ENCODE measurements around the gene TRAPPC14. TPM values are rescaled to one million over a fixed set of nuclear protein-coding genes. Genes with fewer than 3 reads are reported as not detected.
"Not testable (repeated sequence)": the region's sequence is repeated elsewhere in the genome, so short reads cannot be mapped to it uniquely, and the experiment has no call there.

The TRAPPC14 gene
- total and polyA plus RNA-seq, 10 of the 15 experiments (the other 5 are each of a cell fraction or from before 2014, with no cell fraction given), result 0.21 to 24.7 (median 7.5) TPM

GRCh38 chr7:100130608-100131453, 27.7 kb downstream of the TRAPPC14 start (continued):
- peak; percentile 68 to 81 (median 77) for TF ChIP-seq CTCF (IDR thresholded peaks at IDR 0.05 in 2 of 3, conservative IDR thresholded peaks at IDR 0.05 in 1 of 3; ENCODE audit: control insufficient read depth in 2 of 3, extremely low read depth in 1 of 3, insufficient read depth in 1 of 3, low read depth in 3 of 3, low read length in 3 of 3)
- TF ChIP-seq NBN (IDR thresholded peaks at IDR 0.05), result peak; percentile 75; the same call in 1 of the 2 replicates
- TF ChIP-seq ATF7 (IDR thresholded peaks at IDR 0.05; ENCODE audit: low read depth), result no peak
- TF ChIP-seq RAD21 (IDR thresholded peaks at IDR 0.05; ENCODE audit: insufficient read depth, low read depth, low read length), result peak; percentile 57
- TF ChIP-seq GATAD2B (conservative IDR thresholded peaks at IDR 0.05; ENCODE audit: low read depth), result 0 out of 2 replicates have a peak, but pooled peaks have one; percentile 18

- not testable (repeated sequence) for ATAC-seq; H3K27me3 ChIP-seq (replicated peaks in 1 of 2; ENCODE audit: control insufficient read depth in 2 of 2, insufficient read depth in 2 of 2, low read length in 1 of 2); H3K4me3 ChIP-seq; BruUV-seq (replicated peaks); H3K9ac ChIP-seq (ENCODE audit: control insufficient read depth, insufficient read depth, low read length); DNase-seq (ENCODE audit: low read depth, low spot score); H4K20me1 ChIP-seq (ENCODE audit: control insufficient read depth, insufficient read depth); H3K9me3 ChIP-seq (replicated peaks; ENCODE audit: control insufficient read depth, insufficient read depth, low read length); H2AFZ ChIP-seq (ENCODE audit: control insufficient read depth, low read depth, low read length); H3K4me2 ChIP-seq (ENCODE audit: control insufficient read depth, insufficient read depth); FAIRE-seq; H3K36me3 ChIP-seq (ENCODE audit: control insufficient read depth in 2 of 2, insufficient read depth in 2 of 2, low read length in 1 of 2); H3K27ac ChIP-seq (ENCODE audit: control insufficient read depth, insufficient read depth)
- intact Hi-C loops (cut with micrococcal nuclease; ENCODE audit: unreplicated experiment) (loop anchor here (5.0 kb wide), 3 partner anchors 212 to 277 kb away; no protein-coding TSS in a partner anchor), in situ Hi-C loops (cut with MboI) (loop anchor here (5.0 kb wide), 1 partner anchor 277 kb away; no protein-coding TSS in a partner anchor)
- Histone ChIP-seq H3K79me2 (ENCODE audit: control insufficient read depth, insufficient read depth, low read length) (peaks cover 13% of the 10 kb centered on the region), H3K4me1 (ENCODE audit: control insufficient read depth, insufficient read depth, low read length) (peaks cover 14% of the 10 kb centered on the region)
- 100% methylated on average over 1 of the region's 1 CpG for WGBS (ENCODE audit: insufficient coverage, insufficient replicate concordance, low lambda C conversion rate, missing lambda C conversion rate)
- RAD21 ChIA-PET (ENCODE audit: unreplicated experiment), result interaction anchor here (0.9 to 5.1 kb wide), 12 partner anchors 17 to 217 kb away, joined by 3 to 31 read pairs (median 6); partner anchors contain the start of genes AP4M1, LAMTOR4 and ZKSCAN1
- POLR2A ChIA-PET, result interaction anchor here (0.7 to 2.2 kb wide), 5 partner anchors 10 to 215 kb away, joined by 3 to 8 read pairs (median 5); partner anchors contain the start of genes CNPY4, LAMTOR4 and TRIM4
- CTCF ChIA-PET, result interaction anchor here (0.6 to 7.9 kb wide), 24 partner anchors 8 to 765 kb away, joined by 3 to 107 read pairs (median 4); partner anchors contain the start of genes AZGP1, LAMTOR4, PVRIG and ZSCAN21
- SMC1A ChIA-PET (ENCODE audit: uncharacterized antibody, unreplicated experiment), result interaction anchor here (0.7 to 3.1 kb wide), 12 partner anchors 10 to 239 kb away, joined by 3 to 17 read pairs (median 5); partner anchors contain the start of genes AP4M1, MCM7 and TRIM4
Measured at GRCh38 chr7:100130220-100130607, 28.3 kb downstream of the TRAPPC14 start.

Measured in GM12878 (cell line).